Suprapubic skin (tissue), 3 donors: Measurements from ENCODE around the gene KATNB1.

Source experiments
- POLR2A ChIP-seq, 2 donors: fragments of 450-650 bp; IDR thresholded peaks; one replicate each; pipeline ENCODE4 v1.6.1; 2017; ENCODE audit warnings: antibody characterized with exemption in 2 of 2, mild to moderate bottlenecking in 2 of 2, moderate library complexity in 2 of 2
- TF ChIP-seq, protein P1 (sequence below), 2 donors: fragments of 200-600 bp in 1 of 2; fragments of 450-650 bp in 1 of 2; sonication (generic) in 1 of 2; IDR thresholded peaks; one replicate each; pipeline ENCODE4 v1.5.1; 2016 to 2019; ENCODE audit warnings: antibody characterized with exemption in 2 of 2, mild to moderate bottlenecking in 1 of 2, moderate library complexity in 1 of 2

GRCh38 chr16:57747091-57747490 is 11.5 kb downstream of the KATNB1 start:
- no peak for TF ChIP-seq POLR2A (IDR thresholded peaks at IDR 0.05)
- TF ChIP-seq, protein P1, sequence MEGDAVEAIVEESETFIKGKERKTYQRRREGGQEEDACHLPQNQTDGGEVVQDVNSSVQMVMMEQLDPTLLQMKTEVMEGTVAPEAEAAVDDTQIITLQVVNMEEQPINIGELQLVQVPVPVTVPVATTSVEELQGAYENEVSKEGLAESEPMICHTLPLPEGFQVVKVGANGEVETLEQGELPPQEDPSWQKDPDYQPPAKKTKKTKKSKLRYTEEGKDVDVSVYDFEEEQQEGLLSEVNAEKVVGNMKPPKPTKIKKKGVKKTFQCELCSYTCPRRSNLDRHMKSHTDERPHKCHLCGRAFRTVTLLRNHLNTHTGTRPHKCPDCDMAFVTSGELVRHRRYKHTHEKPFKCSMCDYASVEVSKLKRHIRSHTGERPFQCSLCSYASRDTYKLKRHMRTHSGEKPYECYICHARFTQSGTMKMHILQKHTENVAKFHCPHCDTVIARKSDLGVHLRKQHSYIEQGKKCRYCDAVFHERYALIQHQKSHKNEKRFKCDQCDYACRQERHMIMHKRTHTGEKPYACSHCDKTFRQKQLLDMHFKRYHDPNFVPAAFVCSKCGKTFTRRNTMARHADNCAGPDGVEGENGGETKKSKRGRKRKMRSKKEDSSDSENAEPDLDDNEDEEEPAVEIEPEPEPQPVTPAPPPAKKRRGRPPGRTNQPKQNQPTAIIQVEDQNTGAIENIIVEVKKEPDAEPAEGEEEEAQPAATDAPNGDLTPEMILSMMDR (IDR thresholded peaks at IDR 0.05) = no peak
